CD14-positive monocyte (primary cell): ENCODE data around the gene FHIT. TPM values are rescaled to one million over a fixed set of nuclear protein-coding genes. Genes with fewer than 3 reads are reported as not detected.

ENCODE experiments used
- DNase-seq, 3 donors: peaks; one replicate each; pipeline ENCODE4 v3.0.0-alpha.2; 2011 to 2022
- H2AFZ ChIP-seq: 2 replicates; pipeline ENCODE4 v1.6.0; 2012; ENCODE audit warnings: mild to moderate bottlenecking, low read depth, low read length, inconsistent platforms; ENCODE audit not compliant: insufficient read depth, poor library complexity, severe bottlenecking
- H3K27ac ChIP-seq, 2 donors: 1 replicate in 1 of 2; 2 replicates in 1 of 2; pipeline ENCODE4 v1.5.1; 2012 to 2013; ENCODE audit warnings: low read length in 2 of 2, control low read depth in 1 of 2, inconsistent platforms in 1 of 2, low read depth in 1 of 2, mild to moderate bottlenecking in 1 of 2
- H3K27me3 ChIP-seq, 2 donors: one replicate each; pipeline versions ENCODE4 v1.6.0 to v1.6.1; 2011 to 2013; ENCODE audit warnings: low read length in 2 of 2; ENCODE audit not compliant: control insufficient read depth in 2 of 2, insufficient read depth in 2 of 2
- H3K36me3 ChIP-seq, 2 donors: replicated peaks in 1 of 2; 1 replicate in 1 of 2; 2 replicates in 1 of 2; pipeline versions ENCODE4 v1.5.1 to v1.6.1; 2012 to 2013; ENCODE audit warnings: low read length in 2 of 2, control low read depth in 1 of 2, inconsistent platforms in 1 of 2, mild to moderate bottlenecking in 1 of 2; ENCODE audit not compliant: insufficient read depth in 2 of 2, control insufficient read depth in 1 of 2
- H3K4me1 ChIP-seq, 2 donors: 1 replicate in 1 of 2; 2 replicates in 1 of 2; pipeline versions ENCODE4 v1.5.1 to v1.6.1; 2012 to 2013; ENCODE audit warnings: low read length in 2 of 2, control low read depth in 1 of 2, inconsistent platforms in 1 of 2, mild to moderate bottlenecking in 1 of 2, moderate library complexity in 1 of 2; ENCODE audit not compliant: insufficient read depth in 2 of 2, control insufficient read depth in 1 of 2
- H3K4me2 ChIP-seq: replicated peaks from 2 replicates; pipeline ENCODE3; 2012; ENCODE audit warnings: low read length, moderate library complexity, mild to moderate bottlenecking; ENCODE audit not compliant: poor library complexity, severe bottlenecking; ENCODE audit errors: extremely low read depth
- H3K4me3 ChIP-seq, 3 experiments: fragments of 200-600 bp in 1 of 3; sonication (generic) in 1 of 3; replicated peaks in 1 of 3; 1 replicate in 2 of 3; 2 replicates in 1 of 3; pipeline ENCODE4 v1.5.1; 2011 to 2013; ENCODE audit warnings: low read length in 3 of 3, mild to moderate bottlenecking in 3 of 3, control low read depth in 2 of 3, low read depth in 2 of 3, inconsistent platforms in 1 of 3, moderate library complexity in 1 of 3
- H3K79me2 ChIP-seq: 2 replicates; pipeline ENCODE4 v1.6.0; 2012; ENCODE audit warnings: mild to moderate bottlenecking, control low read depth, inconsistent platforms, low read length, moderate library complexity; ENCODE audit not compliant: insufficient read depth
- H3K9ac ChIP-seq: 2 replicates; pipeline ENCODE4 v1.6.0; 2017; ENCODE audit warnings: low read length, mild to moderate bottlenecking; ENCODE audit not compliant: insufficient read depth, poor library complexity, severe bottlenecking
- H3K9me3 ChIP-seq, 2 donors: replicated peaks in 1 of 2; 1 replicate in 1 of 2; 2 replicates in 1 of 2; pipeline versions ENCODE4 v1.5.1 to v1.6.1; 2012 to 2013; ENCODE audit warnings: low read length in 2 of 2, control low read depth in 1 of 2; ENCODE audit not compliant: control insufficient read depth in 1 of 2, insufficient read depth in 1 of 2
- H4K20me1 ChIP-seq: 2 replicates; pipeline ENCODE4 v1.6.0; 2012; ENCODE audit warnings: mild to moderate bottlenecking, low read length, control low read depth, moderate library complexity; ENCODE audit not compliant: insufficient read depth
- H3K27ac Mint-ChIP-seq, 7 donors: one replicate each; pipeline ENCODE4 v1.8.0; 2020; ENCODE audit warnings: mild to moderate bottlenecking in 7 of 7, mixed read lengths in 7 of 7, moderate library complexity in 6 of 7, inconsistent platforms in 2 of 7
- H3K27me3 Mint-ChIP-seq, 3 donors: one replicate each; pipeline ENCODE4 v1.8.0; 2021 to 2022; ENCODE audit warnings: low read depth in 3 of 3, mild to moderate bottlenecking in 3 of 3, mixed read lengths in 3 of 3, moderate library complexity in 3 of 3, inconsistent platforms in 1 of 3
- H3K36me3 Mint-ChIP-seq, 2 donors: one replicate each; pipeline ENCODE4 v1.8.0; 2020; ENCODE audit warnings: mixed read lengths in 2 of 2, inconsistent platforms in 1 of 2, mild to moderate bottlenecking in 1 of 2
- H3K4me1 Mint-ChIP-seq: one replicate; pipeline ENCODE4 v1.8.0; 2020; ENCODE audit warnings: mild to moderate bottlenecking, mixed read lengths
- H3K4me3 Mint-ChIP-seq, 2 donors: one replicate each; pipeline ENCODE4 v1.8.0; 2020; ENCODE audit warnings: mild to moderate bottlenecking in 2 of 2, mixed read lengths in 2 of 2, moderate library complexity in 1 of 2
- H3K9me3 Mint-ChIP-seq, 7 donors: one replicate each; pipeline ENCODE4 v1.8.0; 2020 to 2022; ENCODE audit warnings: mixed read lengths in 7 of 7, mild to moderate bottlenecking in 6 of 7, moderate library complexity in 6 of 7, inconsistent platforms in 2 of 7
- WGBS: methylation state at CpG from one replicate; pipeline ENCODE4 v1.1.5; 2013; ENCODE audit warnings: missing lambda C conversion rate; ENCODE audit not compliant: insufficient coverage; 5-methylcytosine and 5-hydroxymethylcytosine counted together
- intact Hi-C, 2 donors: fragments of 100-400 bp; cut with micrococcal nuclease; formaldehyde crosslinking; loops; one replicate each; pipeline versions ENCODE4 v1.15.0 to v1.15.1; 2023
- polyA plus RNA-seq, 3 donors: library from polyadenylated mRNA; depleted of rRNA in 1 of 3; unstranded in 2 of 3; stranded (reverse) in 1 of 3; fragments of 300-500 nt in 2 of 3; fragments of >200 nt in 1 of 3; fragmentation: Illumina TruSeq in 2 of 3; gene quantifications; 1 replicate in 2 of 3; 2 replicates in 1 of 3; pipeline ENCODE4 v1.2.3, GENCODE V29; 2012 to 2021
- TF ChIP-seq, protein P1 (sequence below): fragments of 200-600 bp; IDR thresholded peaks from one replicate; pipeline ENCODE4 v1.8.0; 2022; ENCODE audit warnings: antibody characterized with exemption, mild to moderate bottlenecking

Gene FHIT
- polyA plus RNA-seq, 3 donors, result 1.7 to 3.4 (median 3.2) TPM

DNA sequence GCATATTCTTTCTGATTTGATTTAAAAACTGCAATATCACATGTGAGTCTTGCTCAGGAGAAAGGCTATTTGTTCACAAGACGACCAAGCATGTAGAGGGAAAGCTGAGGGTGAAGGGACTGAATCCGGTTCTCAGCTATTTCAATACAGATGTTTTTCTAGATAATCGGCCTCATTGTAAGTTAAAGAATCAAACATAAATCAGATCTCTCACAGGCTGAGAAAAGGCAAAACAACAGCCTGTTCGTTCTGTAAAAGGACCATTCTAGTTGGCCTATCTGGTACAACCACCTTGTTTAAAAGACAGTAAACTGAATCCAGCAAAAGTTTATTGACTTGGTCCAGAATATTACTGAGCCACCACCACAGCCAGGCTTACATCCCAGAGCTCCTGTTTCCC lies 1155.7 kb downstream of the FHIT start:
- no peaks in the 10 kb centered on the region for H3K9me3 ChIP-seq
- no peak overlapping the region for H2AFZ ChIP-seq
- H3K27ac ChIP-seq, result no peak overlapping the region
- H3K9me3 Mint-ChIP-seq, result peaks cover 2 to 9% (median 3%) of the 10 kb centered on the region in 7 donors
- H3K36me3 ChIP-seq, result no peaks in the 10 kb centered on the region
- no peak overlapping the region for H3K4me3 ChIP-seq
- TF ChIP-seq, protein P1, sequence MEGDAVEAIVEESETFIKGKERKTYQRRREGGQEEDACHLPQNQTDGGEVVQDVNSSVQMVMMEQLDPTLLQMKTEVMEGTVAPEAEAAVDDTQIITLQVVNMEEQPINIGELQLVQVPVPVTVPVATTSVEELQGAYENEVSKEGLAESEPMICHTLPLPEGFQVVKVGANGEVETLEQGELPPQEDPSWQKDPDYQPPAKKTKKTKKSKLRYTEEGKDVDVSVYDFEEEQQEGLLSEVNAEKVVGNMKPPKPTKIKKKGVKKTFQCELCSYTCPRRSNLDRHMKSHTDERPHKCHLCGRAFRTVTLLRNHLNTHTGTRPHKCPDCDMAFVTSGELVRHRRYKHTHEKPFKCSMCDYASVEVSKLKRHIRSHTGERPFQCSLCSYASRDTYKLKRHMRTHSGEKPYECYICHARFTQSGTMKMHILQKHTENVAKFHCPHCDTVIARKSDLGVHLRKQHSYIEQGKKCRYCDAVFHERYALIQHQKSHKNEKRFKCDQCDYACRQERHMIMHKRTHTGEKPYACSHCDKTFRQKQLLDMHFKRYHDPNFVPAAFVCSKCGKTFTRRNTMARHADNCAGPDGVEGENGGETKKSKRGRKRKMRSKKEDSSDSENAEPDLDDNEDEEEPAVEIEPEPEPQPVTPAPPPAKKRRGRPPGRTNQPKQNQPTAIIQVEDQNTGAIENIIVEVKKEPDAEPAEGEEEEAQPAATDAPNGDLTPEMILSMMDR, result no peak
- H3K4me1 Mint-ChIP-seq, result no peaks in the 10 kb centered on the region
- DNase-seq, result no peak
- 24% methylated on average over 2 of the region's 4 CpGs for WGBS
- H3K27ac Mint-ChIP-seq, result no peak overlapping the region
- H3K4me3 Mint-ChIP-seq, result no peak overlapping the region
- no peaks in the 10 kb centered on the region for H3K36me3 Mint-ChIP-seq
- H3K4me2 ChIP-seq, result no peak overlapping the region
- H3K79me2 ChIP-seq, result no peaks in the 10 kb centered on the region
- H3K9ac ChIP-seq, result no peak overlapping the region
- no peaks in the 10 kb centered on the region for H3K4me1 ChIP-seq
- no peaks in the 10 kb centered on the region for H3K27me3 ChIP-seq
- peaks cover 0 to 5% (median 3%) of the 10 kb centered on the region in 3 donors for H3K27me3 Mint-ChIP-seq
- intact Hi-C loops, result no loop called here
- no peaks in the 10 kb centered on the region for H4K20me1 ChIP-seq

DNA sequence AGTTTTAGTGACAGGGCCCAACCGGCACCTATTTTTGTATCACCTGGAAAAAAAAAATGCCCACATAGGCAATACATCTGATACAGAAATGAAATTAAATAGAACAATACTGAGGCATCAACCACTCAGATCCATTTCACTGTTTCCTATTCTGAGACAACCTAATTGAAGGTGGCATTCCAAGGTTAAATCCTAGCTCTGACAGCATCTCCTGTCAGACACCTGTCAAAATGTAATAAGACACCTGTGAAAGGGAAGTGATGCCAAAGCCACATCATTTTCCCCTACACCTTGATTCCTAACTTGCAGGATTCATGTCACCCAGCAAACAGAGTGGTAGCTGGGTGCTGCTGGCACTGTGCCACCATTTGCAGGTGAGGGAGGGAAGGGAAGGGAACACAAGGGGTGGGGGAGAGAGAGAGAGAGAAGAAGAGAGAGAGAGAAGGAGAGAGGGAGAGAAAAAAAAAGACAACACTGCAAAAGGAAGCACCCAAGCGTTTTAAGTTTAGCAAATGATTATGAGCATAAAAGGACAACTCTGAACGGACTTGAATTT lies 1156.8 kb downstream of the FHIT start:
- Mint-ChIP-seq H3K27ac (no peak overlapping the region), H3K9me3 (peaks cover 0 to 9% (median 2%) of the 10 kb centered on the region in 7 donors), H3K4me1 (no peaks in the 10 kb centered on the region), H3K4me3 (no peak overlapping the region), H3K27me3 (peaks cover 0 to 5% (median 3%) of the 10 kb centered on the region in 3 donors), H3K36me3 (no peaks in the 10 kb centered on the region)
- H3K4me2 ChIP-seq, result no peak overlapping the region
- H3K27me3 ChIP-seq, result no peaks in the 10 kb centered on the region
- H3K79me2 ChIP-seq, result no peaks in the 10 kb centered on the region
- H3K9ac ChIP-seq, result no peak overlapping the region
- TF ChIP-seq, protein P1, result no peak
- intact Hi-C loops, result no loop called here
- no peaks in the 10 kb centered on the region for H3K36me3 ChIP-seq
- H3K9me3 ChIP-seq, result no peaks in the 10 kb centered on the region
- H3K4me1 ChIP-seq, result no peaks in the 10 kb centered on the region
- H2AFZ ChIP-seq, result no peak overlapping the region
- WGBS, result no CpG with 5 or more reads among the region's 3 CpGs
- no peaks in the 10 kb centered on the region for H4K20me1 ChIP-seq
- H3K4me3 ChIP-seq, result no peak overlapping the region
- no peak overlapping the region for H3K27ac ChIP-seq
- no peak for DNase-seq
